NOMO-1 treated with dmso at 0.1 percent for 144 hours (cell line): ENCODE measurements around the gene HK2.
A peak's percentile ranks its signal among the peaks of the same experiment; 100 is the strongest.
"Not testable (repeated sequence)": the region's sequence is repeated elsewhere in the genome, so short reads cannot be mapped to it uniquely, and the experiment has no call there.

Experiments used
- DNase-seq: peaks from one replicate; lab custom pipeline; 2025; ENCODE audit not compliant: unreplicated experiment; lab: John Stamatoyannopoulos, UW

HK2 gene

DNA sequence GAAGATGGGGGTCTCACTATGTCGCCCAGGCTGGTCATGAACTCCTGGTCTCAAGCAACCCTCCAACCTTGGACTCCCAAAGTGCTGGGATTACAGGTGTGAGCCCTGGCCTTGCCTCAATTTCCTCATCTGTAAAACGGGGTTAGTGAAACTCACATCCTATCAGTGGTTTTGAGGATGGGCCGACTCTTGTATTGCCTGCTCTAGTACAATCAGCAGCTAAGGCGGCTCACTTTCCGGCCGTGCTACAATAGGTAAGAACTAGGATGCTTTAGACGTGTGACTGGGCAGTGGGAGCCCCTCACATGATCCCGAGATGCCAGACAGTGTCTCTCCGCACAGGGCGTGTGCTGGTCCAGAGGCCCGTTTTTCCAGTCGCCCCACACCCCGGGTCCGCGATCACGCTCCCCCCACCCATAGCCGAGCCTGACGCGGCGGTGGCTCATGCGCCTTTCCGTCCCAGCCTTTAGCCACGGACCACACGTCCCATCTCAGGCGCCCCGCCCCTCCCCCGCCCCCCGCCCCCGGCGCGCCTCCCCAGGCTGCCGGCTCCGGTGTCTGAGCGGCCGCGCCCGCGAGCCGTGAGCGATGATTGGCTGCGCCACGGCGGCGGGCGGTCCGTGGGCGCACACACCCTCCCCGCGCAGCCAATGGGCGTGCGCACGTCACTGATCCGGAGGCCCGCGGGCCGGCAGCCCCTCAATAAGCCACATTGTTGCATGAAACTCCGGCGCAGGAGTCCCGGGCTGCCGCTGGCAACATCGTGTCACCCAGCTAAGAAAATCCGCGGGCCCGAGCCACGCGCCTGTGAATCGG is at the start of gene HK2:
Gene HK2, plus strand, starts transcription at position 710 of the 816 bp plus-strand sequence. CDS start 454 bp downstream, outside the sequence.
- DNase-seq, result peak; percentile 89

DNA sequence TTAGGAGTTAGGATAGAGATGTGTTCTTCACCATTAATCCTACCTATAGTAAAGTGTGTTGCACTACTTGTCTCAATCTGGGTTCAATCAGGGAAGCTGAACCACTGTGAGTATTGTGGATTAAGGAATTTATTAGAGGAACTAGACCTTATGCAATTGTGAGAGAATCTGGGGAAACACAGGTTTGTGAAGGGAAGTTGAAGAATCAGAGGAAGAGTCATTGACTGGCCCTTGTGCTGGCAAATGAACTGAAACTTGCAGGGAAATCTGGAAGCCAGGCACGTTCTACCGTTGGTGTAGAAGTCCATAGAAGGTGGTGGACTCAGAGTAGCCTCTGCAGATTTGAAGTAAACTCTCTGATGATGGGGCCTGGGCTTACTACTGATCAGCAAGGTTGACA is 44.7 kb upstream of the HK2 start:
- peak; percentile 65 for DNase-seq

DNA sequence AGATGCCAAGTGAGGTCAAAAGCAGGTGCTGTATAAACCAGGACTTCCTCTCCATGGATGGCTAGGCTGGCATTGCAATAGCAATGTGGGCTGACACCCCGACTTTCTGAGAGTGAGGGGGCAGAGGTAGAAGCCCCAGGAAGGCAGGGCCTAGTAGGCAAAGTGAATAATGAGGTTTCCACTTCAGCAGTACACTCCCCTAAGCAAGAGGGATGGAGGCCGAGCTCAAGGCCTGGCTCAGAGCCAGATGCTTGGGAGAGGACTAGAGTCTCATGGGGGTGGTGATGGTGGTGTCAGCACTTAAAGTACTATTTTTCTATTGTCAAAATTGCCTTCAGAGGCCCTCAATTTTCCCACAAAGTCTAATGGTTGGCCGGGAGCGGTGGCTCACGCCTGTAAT is 41.6 kb upstream of the HK2 start:
- no peak for DNase-seq

- not testable (repeated sequence) for DNase-seq
Observed at GRCh38 chr2:74794878-74795277, 39.0 kb upstream of the HK2 start.

GRCh38 chr2:74806355-74806839 is 27.5 kb upstream of the HK2 start:
- no peak for DNase-seq

GRCh38 chr2:74806920-74807319 is 27.0 kb upstream of the HK2 start:
- DNase-seq, result peak; percentile 77

GRCh38 chr2:74812787-74813590 is 20.9 kb upstream of the HK2 start:
- DNase-seq, result no peak

GRCh38 chr2:74814102-74814501 is 19.8 kb upstream of the HK2 start:
- DNase-seq, result no peak

DNA sequence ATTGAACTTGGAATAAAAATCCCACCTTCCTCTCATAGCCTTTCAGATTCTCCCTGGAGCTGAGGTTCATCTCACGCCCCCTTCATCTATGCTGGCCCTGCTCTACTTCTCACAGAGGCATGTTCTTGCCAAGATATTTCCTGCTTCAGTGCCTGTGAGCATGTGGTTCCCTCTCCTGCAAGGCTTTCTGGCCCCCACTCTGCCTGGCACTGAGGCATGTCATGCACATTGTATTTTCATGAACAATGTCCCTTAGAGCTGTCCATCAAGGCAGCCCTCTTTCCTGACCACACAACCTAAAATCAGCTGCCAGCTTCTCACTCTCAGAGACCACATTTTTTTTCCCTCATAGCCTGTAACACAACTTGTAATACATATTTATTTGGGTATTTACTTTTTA is 18.0 kb upstream of the HK2 start:
- DNase-seq, result no peak

DNA sequence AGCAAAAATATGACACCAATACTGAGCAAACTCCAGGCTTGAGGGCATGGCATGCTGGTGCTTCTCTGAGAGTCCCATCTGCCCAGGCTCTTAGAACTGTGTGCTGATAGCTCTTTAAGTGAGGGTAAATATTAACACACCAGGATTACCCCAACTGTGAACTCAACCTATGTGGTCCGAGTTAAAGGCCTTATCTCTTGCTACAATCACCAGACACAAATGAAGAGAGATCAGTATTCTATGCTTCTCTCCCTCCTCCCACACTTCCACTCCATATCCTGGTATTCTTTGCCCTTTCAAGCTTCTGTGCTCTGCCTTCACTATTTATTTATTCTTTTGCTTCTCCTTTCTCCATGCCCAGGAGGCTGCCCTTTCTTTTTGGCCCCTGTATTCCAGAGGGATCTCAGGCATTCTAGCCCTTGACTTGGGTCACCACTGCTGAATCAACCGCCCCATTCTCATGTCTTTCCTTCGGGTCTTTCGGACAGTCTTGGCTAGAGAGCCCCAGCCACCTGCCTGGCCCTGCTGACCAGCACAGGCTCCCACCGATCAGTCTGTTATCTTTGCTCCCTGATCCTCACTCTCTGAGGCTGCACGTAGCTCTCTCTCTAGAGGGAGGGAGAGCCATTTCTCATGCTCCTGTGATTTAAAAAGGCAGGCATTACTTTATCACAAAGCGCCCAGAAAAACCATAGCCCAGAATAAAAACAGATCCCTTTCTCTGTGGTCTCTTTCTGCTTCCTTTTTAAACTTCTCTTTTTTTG is 17.2 kb upstream of the HK2 start:
- DNase-seq, result peak; percentile 74

DNA sequence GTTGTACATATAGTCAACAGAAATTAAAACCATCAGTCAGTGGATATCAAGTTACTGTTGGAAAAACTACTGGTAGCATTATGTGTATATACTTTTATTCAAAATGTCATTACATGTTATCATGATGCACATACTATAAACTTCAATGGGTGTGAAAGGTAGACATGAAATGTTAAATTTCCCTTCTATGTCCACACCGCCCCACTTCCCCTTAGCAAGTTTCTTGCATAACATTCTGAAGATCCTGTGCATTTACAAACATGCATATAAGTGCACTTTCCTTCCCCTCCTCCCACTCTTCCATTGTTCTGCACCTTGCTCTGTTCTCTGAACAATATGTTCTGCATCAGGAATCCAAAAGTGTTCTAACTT is 16.6 kb upstream of the HK2 start:
- peak; percentile 74 for DNase-seq

GRCh38 chr2:74819702-74820101 is 14.2 kb upstream of the HK2 start:
- no peak for DNase-seq

DNA sequence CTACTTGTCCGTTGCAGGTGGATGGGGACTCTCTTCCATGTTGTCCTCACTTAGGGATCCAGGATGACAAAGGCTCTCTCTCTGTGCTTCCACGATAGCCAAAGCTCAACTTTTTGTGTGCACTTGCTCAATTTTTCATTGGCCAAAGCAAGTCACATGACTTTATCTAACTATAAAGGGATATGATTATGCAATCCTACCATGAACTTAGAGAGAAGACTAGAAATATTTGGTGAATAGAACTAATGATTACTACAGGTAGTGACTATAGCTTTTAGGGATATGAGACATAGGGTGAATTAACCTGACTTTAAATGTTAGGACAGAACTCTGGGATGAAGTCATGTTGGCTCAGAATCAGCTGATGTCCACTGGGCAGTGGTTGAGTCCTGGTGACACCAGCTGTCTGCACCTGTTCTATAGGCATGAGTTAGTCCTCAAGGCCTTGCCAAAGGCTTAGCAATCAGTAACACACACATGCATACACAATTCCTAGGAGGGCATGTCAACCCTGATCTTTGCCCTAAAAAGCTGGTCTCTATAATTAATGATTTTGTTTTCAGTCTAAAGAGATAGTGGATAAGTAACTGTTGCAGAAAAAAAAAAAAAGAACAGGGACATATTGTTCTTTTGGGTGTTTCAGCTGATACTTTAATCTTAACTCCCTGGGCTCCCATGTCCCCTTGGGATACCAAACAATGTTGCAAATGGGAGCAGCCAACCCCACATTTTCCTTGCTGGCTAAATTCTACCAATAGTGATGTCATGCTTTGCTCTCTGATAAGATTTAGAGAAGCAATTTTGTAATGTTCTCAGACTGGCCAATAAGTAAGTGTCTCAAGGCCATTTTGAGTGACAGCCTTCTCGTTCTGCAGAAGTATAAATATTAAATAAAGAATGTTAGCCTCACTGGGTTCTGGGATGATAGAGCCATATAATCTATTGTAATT is 12.5 kb upstream of the HK2 start:
- no peak for DNase-seq

DNA sequence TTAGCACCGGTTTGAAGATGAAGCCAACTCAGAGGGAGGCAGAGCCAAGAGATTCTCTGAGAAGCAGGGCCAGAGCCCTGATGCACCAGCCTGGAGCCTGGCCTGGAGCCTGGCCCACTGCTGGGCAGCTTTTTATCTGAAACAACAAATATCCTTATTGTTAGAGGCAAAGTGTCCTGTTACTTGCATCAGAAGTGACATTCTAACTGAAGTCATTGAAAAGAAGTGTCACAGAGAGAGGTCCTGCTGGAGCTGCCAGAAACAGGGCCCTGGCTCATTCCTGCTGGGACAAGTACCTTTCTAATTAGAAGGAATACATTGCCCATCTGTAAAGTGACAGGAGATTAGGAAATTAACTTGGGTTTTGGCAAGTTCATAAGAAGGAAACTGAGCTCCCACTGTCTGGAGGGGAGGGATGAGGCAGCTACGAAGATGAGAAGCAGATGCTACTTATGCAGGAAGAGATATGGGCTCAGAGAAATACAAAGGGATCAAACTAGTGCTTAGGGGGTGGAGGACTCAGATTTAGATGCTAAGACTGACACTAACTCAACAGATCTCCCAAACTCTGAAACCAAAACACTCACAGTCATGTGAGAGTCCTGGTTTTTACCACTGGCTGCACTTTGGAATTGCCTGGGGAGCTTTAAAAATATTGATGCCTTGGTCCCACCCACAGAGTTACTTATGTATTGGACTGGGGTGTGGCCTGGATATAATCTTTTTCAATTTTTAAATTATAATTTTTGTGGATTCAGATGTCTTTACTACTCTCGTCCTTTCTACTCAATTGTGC is 11.0 kb upstream of the HK2 start:
- DNase-seq, result no peak

- peak; percentile 18 for DNase-seq
Observed at GRCh38 chr2:74824679-74825078, 9.2 kb upstream of the HK2 start.

DNA sequence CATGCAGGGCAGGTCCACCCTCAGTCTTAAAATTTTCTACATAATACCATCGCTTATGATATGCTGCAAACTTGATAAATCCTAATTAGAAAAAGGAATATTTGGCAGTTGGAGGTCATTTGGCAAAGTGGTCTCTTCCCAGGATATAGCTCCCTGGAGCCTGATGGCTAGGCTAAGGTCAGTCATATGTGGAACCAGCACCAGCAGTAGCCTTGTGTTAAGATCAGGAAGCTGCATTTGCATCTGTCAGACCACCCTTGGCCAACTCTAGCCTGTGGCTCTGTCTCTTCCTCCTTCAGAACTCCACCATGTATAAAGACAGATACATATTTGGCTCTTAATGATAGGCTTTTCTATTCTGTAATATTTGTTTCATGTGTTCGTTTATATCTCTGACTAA is 5.4 kb upstream of the HK2 start:
- no peak for DNase-seq

DNA sequence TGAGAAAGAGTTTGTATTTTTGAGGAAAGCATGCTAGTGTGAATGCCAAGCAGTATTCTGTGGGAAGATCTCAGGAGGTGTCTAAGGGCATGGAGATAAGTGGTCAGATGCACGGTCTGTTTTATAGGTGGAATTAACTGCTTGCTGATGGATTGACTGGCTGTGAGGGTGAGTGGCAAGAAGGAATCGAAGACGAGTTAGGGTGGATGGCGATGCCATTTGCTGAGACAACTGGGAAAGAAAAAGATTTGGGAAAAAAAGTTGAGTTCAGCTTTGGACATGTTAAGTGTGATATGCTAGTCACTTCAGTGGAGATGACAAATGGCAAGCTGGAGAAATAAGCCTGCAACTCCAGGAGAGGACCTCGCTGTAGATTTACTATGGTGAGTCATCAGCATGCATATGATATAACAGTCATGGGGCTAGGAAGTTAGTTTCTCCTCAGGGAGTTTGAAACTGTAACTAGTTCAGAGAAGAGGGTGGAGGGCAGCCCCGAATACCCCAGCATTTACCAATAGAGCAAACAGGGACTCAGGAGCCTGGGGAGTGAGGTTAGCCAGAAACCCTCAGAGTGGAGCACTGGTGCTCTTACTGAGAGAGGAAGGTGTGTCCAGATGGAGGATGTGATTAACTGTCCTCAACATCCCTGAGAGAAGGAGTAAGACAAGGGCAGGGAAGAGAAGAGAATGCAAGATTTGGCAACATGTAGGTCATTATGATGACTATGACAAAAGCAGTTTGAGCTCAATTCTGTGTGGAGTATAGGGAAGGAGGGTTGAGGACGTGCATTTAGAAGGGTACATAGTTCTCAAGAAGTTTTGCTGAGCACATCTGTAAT is 2.0 kb upstream of the HK2 start:
- DNase-seq, result peak; percentile 55

GRCh38 chr2:74834234-74834791 is 386 bp downstream of the HK2 start:
- DNase-seq, result not testable (repeated sequence)
